Heart left ventricle (tissue), 16 donors: ENCODE measurements around the gene LRMDA. TPM values are rescaled to one million over a fixed set of nuclear protein-coding genes. Genes with fewer than 3 reads are reported as not detected.
A peak's percentile ranks its signal among the peaks of the same experiment; 100 is the strongest.

ENCODE experiments used
- ATAC-seq, 4 donors: fragments of 200-7000 bp; cut with Tn5 transposase; one replicate each; pipeline ENCODE4 v1.9.1; 2020 to 2022; ENCODE audit warnings: moderate library complexity in 4 of 4, mild to moderate bottlenecking in 3 of 4, moderate number of reproducible peaks in 1 of 4
- DNase-seq, 5 donors: peaks; one replicate each; pipeline ENCODE4 v3.0.0-alpha.2; 2020
- H3K27ac ChIP-seq, 12 donors: fragments of 200-600 bp; sonication (generic) in 4 of 12; one replicate each; pipeline versions ENCODE4 v1.5.0 to v1.8.0; 2016 to 2022; ENCODE audit warnings: mild to moderate bottlenecking in 2 of 12
- H3K27me3 ChIP-seq, 9 donors: fragments of 200-600 bp; sonication (generic) in 2 of 9; one replicate each; pipeline versions ENCODE4 v1.5.1 to v1.8.0; 2016 to 2022; ENCODE audit warnings: mild to moderate bottlenecking in 3 of 9
- H3K36me3 ChIP-seq, 9 donors: fragments of 200-600 bp; sonication (generic) in 2 of 9; one replicate each; pipeline versions ENCODE4 v1.5.0 to v1.8.0; 2018 to 2022; ENCODE audit warnings: mild to moderate bottlenecking in 2 of 9
- H3K4me1 ChIP-seq, 12 donors: fragments of 200-600 bp; sonication (generic) in 4 of 12; one replicate each; pipeline versions ENCODE4 v1.5.0 to v1.8.0; 2016 to 2022; ENCODE audit warnings: mild to moderate bottlenecking in 3 of 12
- H3K4me3 ChIP-seq, 12 donors: fragments of 200-600 bp; sonication (generic) in 4 of 12; one replicate each; pipeline versions ENCODE4 v1.5.0 to v1.8.0; 2017 to 2022; ENCODE audit warnings: mild to moderate bottlenecking in 9 of 12, moderate library complexity in 4 of 12
- H3K9me3 ChIP-seq, 12 donors: fragments of 200-600 bp; sonication (generic) in 4 of 12; one replicate each; pipeline versions ENCODE4 v1.5.0 to v1.8.0; 2016 to 2022; ENCODE audit warnings: mild to moderate bottlenecking in 1 of 12
- POLR2A ChIP-seq, 2 donors: fragments of 450-650 bp; IDR thresholded peaks; one replicate each; pipeline ENCODE4 v1.6.1; 2017; ENCODE audit warnings: antibody characterized with exemption in 2 of 2, mild to moderate bottlenecking in 2 of 2, moderate library complexity in 2 of 2
- WGBS, 4 donors: extraction: QIAGEN DNeasy Blood & Tissue Kit in 2 of 4; methylation state at CpG; one replicate each; pipeline versions ENCODE4 v1.1.5 to v1.1.7; 2013 to 2018; 5-methylcytosine and 5-hydroxymethylcytosine counted together
- intact Hi-C, 10 donors: fragments of 100-400 bp; cut with DNase I; formaldehyde crosslinking; loops; one replicate each; pipeline versions ENCODE4 v1.11.1 to v1.14.2; 2022
- polyA plus RNA-seq, 2 donors: library from polyadenylated mRNA; stranded (reverse); fragments of 200-250 nt; gene quantifications; one replicate each; pipeline ENCODE4 v1.2.3, GENCODE V29; 2013
- total RNA-seq, 9 donors: library from RNA; depleted of rRNA in 2 of 9; stranded (reverse); fragments of >200 nt in 2 of 9; fragmentation: NEBNext Ultra II Directional in 3 of 9; extraction: Animal tissue kit (Norgen Biotek cat#: 25700) in 3 of 9; gene quantifications; one replicate each; pipeline versions ENCODE4 v1.1.0 to v1.2.4, GENCODE V29; 2016 to 2023
- TF ChIP-seq, protein P1 (sequence below), 12 donors: fragments of 200-600 bp; sonication (generic) in 4 of 12; IDR thresholded peaks; one replicate each; pipeline versions ENCODE4 v1.5.0 to v1.8.0; 2018 to 2022; ENCODE audit warnings: antibody characterized with exemption in 12 of 12, mild to moderate bottlenecking in 5 of 12
- donor health status: ischemic (EF 13 %, LVEDD 7.1; RV severe dilation, severe dysfunction).
- donor health status: healthy with polysubstance abuse.
- donor health status: DM: no; HTN: yes; CAD: no.
- donor health status: DM: no; HTN: no; CAD: no.
- donor health status: ischemic (EF 25% LVEDD 6.9; RV normal size, moderate dysfunction).
- donor health status: ischemic (EF 25% LVEDD 5.7; RV mildly dilated, moderate dysfunction).
- donor health status: healthy.
- donor health status: DM: yes; HTN: yes; CAD: no.
- donor health status: ischemic (EF 35%, LVEDD 5.7; RV mildly dilated, moderate dysfunction).
- donor health status: nonischemic (EF 11% LVEDD 7.7; RV severe dilation, severe dysfunction).
- donor health status: DM: yes; HTN: yes; CAD: no.
- donor health status: PGD.
- donor health status: ischemic (EF 29% LVEDD 5.4; RV normal size, mild dysfunction).
- donor health status: nonischemic (EF 23%, LVEDD 6.1; RV moderate dilation, normal function).

Gene LRMDA
- total and polyA plus RNA-seq, 11 donors = 2.4 to 34.4 (median 14.9) TPM

DNA sequence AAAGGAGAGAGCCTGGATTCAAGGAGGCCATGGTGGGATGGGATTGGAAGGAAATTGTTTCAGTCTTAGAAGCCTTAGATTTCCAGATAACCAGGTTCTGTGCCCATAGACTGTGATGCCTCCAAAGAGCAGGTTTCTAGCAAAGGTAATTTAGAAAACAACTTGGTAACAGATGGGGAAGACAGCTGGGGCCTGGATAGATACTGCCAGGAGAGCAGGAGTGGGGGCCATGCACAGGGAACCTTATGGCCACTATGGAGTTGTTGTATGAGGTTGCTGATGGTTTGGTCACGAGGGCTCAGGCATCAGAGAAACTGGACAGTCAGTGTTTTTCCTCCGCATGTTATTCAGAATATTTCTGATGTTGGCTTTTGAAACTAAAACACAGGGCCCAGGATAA lies 901.9 kb downstream of the LRMDA start:
- Histone ChIP-seq H3K27me3 (no peaks in the 10 kb centered on the region), H3K9me3 (no peaks in the 10 kb centered on the region), H3K36me3 (no peaks in the 10 kb centered on the region), H3K4me3 (no peak overlapping the region), H3K4me1 (peaks cover 0 to 30% (median 8%) of the 10 kb centered on the region in 12 donors), H3K27ac (peak overlapping the region in 1 of 12 donors; percentile 79)
- intact Hi-C loops = loop anchor here in 1 of 10 donors (10.0 kb wide), 1 partner anchor 61 kb away; no protein-coding TSS in a partner anchor
- TF ChIP-seq, protein P1, sequence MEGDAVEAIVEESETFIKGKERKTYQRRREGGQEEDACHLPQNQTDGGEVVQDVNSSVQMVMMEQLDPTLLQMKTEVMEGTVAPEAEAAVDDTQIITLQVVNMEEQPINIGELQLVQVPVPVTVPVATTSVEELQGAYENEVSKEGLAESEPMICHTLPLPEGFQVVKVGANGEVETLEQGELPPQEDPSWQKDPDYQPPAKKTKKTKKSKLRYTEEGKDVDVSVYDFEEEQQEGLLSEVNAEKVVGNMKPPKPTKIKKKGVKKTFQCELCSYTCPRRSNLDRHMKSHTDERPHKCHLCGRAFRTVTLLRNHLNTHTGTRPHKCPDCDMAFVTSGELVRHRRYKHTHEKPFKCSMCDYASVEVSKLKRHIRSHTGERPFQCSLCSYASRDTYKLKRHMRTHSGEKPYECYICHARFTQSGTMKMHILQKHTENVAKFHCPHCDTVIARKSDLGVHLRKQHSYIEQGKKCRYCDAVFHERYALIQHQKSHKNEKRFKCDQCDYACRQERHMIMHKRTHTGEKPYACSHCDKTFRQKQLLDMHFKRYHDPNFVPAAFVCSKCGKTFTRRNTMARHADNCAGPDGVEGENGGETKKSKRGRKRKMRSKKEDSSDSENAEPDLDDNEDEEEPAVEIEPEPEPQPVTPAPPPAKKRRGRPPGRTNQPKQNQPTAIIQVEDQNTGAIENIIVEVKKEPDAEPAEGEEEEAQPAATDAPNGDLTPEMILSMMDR (IDR thresholded peaks at IDR 0.05) = no peak
- TF ChIP-seq POLR2A (IDR thresholded peaks at IDR 0.05) = no peak
- 92 to 99% (median 96%) methylated on average over 2 of the region's 2 CpGs for WGBS, 4 donors
- no peak for ATAC-seq
- no peak for DNase-seq

- intact Hi-C loops = loop anchor here in 1 of 10 donors (10.0 kb wide), 1 partner anchor 61 kb away; no protein-coding TSS in a partner anchor
- ATAC-seq (no peak), DNase-seq (no peak)
- Histone ChIP-seq H3K36me3 (no peaks in the 10 kb centered on the region), H3K9me3 (no peaks in the 10 kb centered on the region), H3K4me3 (no peak overlapping the region), H3K4me1 (peaks cover 0 to 30% (median 8%) of the 10 kb centered on the region in 12 donors), H3K27me3 (no peaks in the 10 kb centered on the region), H3K27ac (peak overlapping the region in 3 of 12 donors; percentile 8 to 79 (median 35))
- no peak for TF ChIP-seq POLR2A (IDR thresholded peaks at IDR 0.05)
- TF ChIP-seq, protein P1 (IDR thresholded peaks at IDR 0.05) = no peak
- WGBS, 4 donors = 86 to 91% (median 89%) methylated on average over 4 of the region's 4 CpGs
Measured at GRCh38 chr10:76333796-76334195, 902.4 kb downstream of the LRMDA start.

DNA sequence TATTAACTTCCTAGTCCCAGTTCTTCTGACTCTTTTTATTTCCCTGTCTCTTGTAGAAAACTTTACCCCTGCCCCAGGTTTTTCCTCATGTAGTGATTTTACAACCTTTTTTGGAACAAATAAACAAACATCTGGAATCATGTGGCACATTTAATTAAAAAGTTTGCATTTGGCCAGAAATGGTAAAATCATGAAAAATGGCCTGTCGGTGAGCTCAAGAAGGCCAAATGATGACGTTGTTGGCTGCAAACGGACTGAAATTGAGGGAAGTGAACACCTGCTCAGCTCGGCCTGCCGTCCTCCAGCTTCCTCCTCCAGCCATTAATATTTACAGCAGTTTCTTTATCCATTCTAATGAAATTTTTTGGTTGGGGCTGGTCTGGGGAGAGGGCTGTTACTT lies 902.8 kb downstream of the LRMDA start:
- Histone ChIP-seq H3K4me3 (no peak overlapping the region), H3K9me3 (no peaks in the 10 kb centered on the region), H3K27ac (peak overlapping the region in 4 of 12 donors; percentile 8 to 79 (median 24)), H3K27me3 (no peaks in the 10 kb centered on the region), H3K36me3 (no peaks in the 10 kb centered on the region), H3K4me1 (peaks cover 0 to 30% (median 8%) of the 10 kb centered on the region in 12 donors)
- 75 to 85% (median 84%) methylated on average over 5 of the region's 5 CpGs for whole genome bisulfite sequencing, 4 donors
- ATAC-seq (no peak), DNase-seq (no peak)
- intact Hi-C loops = loop anchor here in 1 of 10 donors (10.0 kb wide), 1 partner anchor 61 kb away; no protein-coding TSS in a partner anchor
- TF ChIP-seq, protein P1 (IDR thresholded peaks at IDR 0.05) = no peak
- TF ChIP-seq POLR2A (IDR thresholded peaks at IDR 0.05) = no peak

DNA sequence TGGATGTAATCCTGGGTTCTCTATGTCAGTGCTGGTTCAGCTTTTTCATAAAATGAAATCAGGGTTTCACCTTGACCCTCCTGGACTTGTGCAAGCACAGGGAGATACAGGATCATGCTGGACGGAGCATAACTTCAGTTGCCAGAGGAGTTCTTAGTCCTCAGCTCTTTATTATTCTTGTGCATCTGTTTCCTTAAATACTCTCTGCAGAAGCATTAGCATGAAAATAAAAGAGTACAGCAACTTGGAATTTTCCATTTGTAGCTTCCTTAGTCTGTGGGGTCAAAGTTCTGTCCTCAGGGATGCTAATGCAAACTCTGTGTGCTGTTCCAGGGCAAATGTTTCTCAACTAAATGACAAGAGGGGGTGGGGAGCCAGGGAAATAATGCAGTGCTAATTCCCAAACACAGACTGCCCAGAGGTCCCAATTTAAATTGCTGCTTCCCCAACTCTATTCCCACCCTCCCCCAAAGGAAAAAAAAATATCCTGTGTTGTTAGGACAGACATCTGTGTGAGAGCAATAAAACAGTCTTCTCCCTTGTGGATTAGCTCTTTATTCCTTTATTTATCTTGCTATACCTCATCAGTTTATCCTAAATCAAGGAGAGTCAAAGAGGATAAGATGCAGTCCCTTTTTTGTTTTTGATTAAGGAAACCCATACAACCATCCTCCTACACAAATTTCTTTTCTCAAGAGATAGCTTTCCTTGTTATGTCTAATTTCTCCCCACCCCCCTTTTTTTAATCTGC lies 905.0 kb downstream of the LRMDA start:
- WGBS, 4 donors = 41 to 64% (median 49%) methylated on average over 1 of the region's 1 CpG
- Histone ChIP-seq H3K27me3 (no peaks in the 10 kb centered on the region), H3K4me3 (no peak overlapping the region), H3K4me1 (peaks cover 0 to 23% (median 6%) of the 10 kb centered on the region in 12 donors), H3K9me3 (no peaks in the 10 kb centered on the region), H3K36me3 (no peaks in the 10 kb centered on the region), H3K27ac (peak overlapping the region in 9 of 12 donors; percentile 8 to 79 (median 39))
- DNase-seq (peak in 3 of 5 donors; percentile 30 to 51 (median 43)), ATAC-seq (peak in 3 of 4 donors; percentile 70 to 84 (median 72))
- TF ChIP-seq, protein P1 (IDR thresholded peaks at IDR 0.05) = no peak
- no peak for TF ChIP-seq POLR2A (IDR thresholded peaks at IDR 0.05)
- intact Hi-C loops = loop anchor here in 2 of 10 donors (5.0 to 10.0 kb wide), 2 partner anchors 58 to 96 kb away; no protein-coding TSS in a partner anchor
